GM23248 (cell line): ENCODE results near the gene PARP8. TPM values are rescaled to one million over a fixed set of nuclear protein-coding genes. Genes with fewer than 3 reads are reported as not detected.
"Not testable (repeated sequence)": the region's sequence is repeated elsewhere in the genome, so short reads cannot be mapped to it uniquely, and the experiment has no call there.

Experiments
- DNase-seq: peaks from one replicate; pipeline ENCODE4 v3.0.0-alpha.2; 2015
- H2AFZ ChIP-seq: fragments of 200-600 bp; sonication (generic); 2 replicates; pipeline ENCODE4 v1.6.1; 2016; ENCODE audit warnings: antibody characterized with exemption
- H3F3A ChIP-seq: fragments of 200-600 bp; sonication (generic); 2 replicates; pipeline ENCODE4 v1.6.1; 2016; ENCODE audit warnings: mild to moderate bottlenecking, antibody characterized with exemption, mixed run types; ENCODE audit not compliant: insufficient read depth
- H3K27ac ChIP-seq: fragments of 200-600 bp; sonication (generic); 2 replicates; pipeline ENCODE4 v1.5.1; 2016; ENCODE audit warnings: mild to moderate bottlenecking
- H3K27me3 ChIP-seq: fragments of 200-600 bp; sonication (generic); replicated peaks from 2 replicates; pipeline ENCODE4 v1.6.1; 2016; ENCODE audit warnings: mild to moderate bottlenecking; ENCODE audit not compliant: insufficient read depth
- H3K36me3 ChIP-seq: fragments of 200-600 bp; sonication (generic); 2 replicates; pipeline ENCODE4 v1.6.1; 2016; ENCODE audit warnings: low read depth, mild to moderate bottlenecking
- H3K4me1 ChIP-seq: fragments of 200-600 bp; sonication (generic); 2 replicates; pipeline ENCODE4 v1.6.1; 2016; ENCODE audit warnings: mild to moderate bottlenecking; ENCODE audit not compliant: insufficient read depth
- H3K4me2 ChIP-seq: fragments of 200-600 bp; sonication (generic); one replicate; pipeline ENCODE4 v1.6.1; 2016; ENCODE audit warnings: mild to moderate bottlenecking; ENCODE audit not compliant: unreplicated experiment
- H3K4me3 ChIP-seq: fragments of 200-600 bp; sonication (generic); 2 replicates; pipeline ENCODE4 v1.5.1; 2016; ENCODE audit warnings: mild to moderate bottlenecking
- H3K79me2 ChIP-seq: fragments of 200-600 bp; sonication (generic); 2 replicates; pipeline ENCODE4 v1.6.1; 2016; ENCODE audit warnings: mild to moderate bottlenecking; ENCODE audit not compliant: insufficient read depth
- H3K9ac ChIP-seq: fragments of 200-600 bp; sonication (generic); 2 replicates; pipeline ENCODE4 v1.6.1; 2016; ENCODE audit warnings: mild to moderate bottlenecking
- H3K9me2 ChIP-seq: fragments of 200-600 bp; sonication (generic); 2 replicates; pipeline ENCODE4 v1.6.1; 2016; ENCODE audit warnings: mixed run types, mild to moderate bottlenecking, moderate library complexity; ENCODE audit not compliant: insufficient read depth
- H3K9me3 ChIP-seq: fragments of 200-600 bp; sonication (generic); one replicate; pipeline ENCODE4 v1.6.1; 2017; ENCODE audit warnings: low read depth
- H4K20me1 ChIP-seq: fragments of 200-600 bp; sonication (generic); 2 replicates; pipeline ENCODE4 v1.6.0; 2016; ENCODE audit not compliant: insufficient read depth
- EZH2 ChIP-seq: fragments of 200-600 bp; sonication (generic); IDR thresholded peaks from 2 replicates; pipeline ENCODE4 v1.6.1; 2018; ENCODE audit warnings: antibody characterized with exemption, mild to moderate bottlenecking; ENCODE audit not compliant: insufficient read depth, poor library complexity, severe bottlenecking
- EZH2phosphoT487 ChIP-seq: fragments of 200-600 bp; sonication (generic); IDR thresholded peaks from 2 replicates; pipeline ENCODE4 v1.6.1; 2018; ENCODE audit warnings: antibody characterized with exemption, moderate library complexity, mild to moderate bottlenecking, low read depth; ENCODE audit not compliant: insufficient read depth
- WGBS, 2 experiments: methylation state at CpG; one replicate each; pipeline ENCODE4 v1.1.6; 2015 to 2017; ENCODE audit warnings: low lambda C conversion rate in 2 of 2, low coverage in 1 of 2; ENCODE audit errors: missing lambda C conversion rate in 2 of 2; 5-methylcytosine and 5-hydroxymethylcytosine counted together
- in situ Hi-C: fragments of 300-500 bp; cut with MboI; formaldehyde crosslinking; loops from 2 replicates; pipeline ENCODE4 v1.15.0; 2020
- polyA plus RNA-seq: library from polyadenylated mRNA; unstranded; fragments of >200 nt; fragmentation: Nextera tagmentation; extraction: Ambion mirVana; gene quantifications from 2 replicates; pipeline ENCODE4 v1.2.1, GENCODE V29; 2016
- total RNA-seq: library from RNA; depleted of rRNA; stranded (reverse); fragments of >200 nt; shearing (Covaris generic); gene quantifications from 2 replicates; pipeline ENCODE4 v1.2.3, GENCODE V29; 2014

The PARP8 gene
- total and polyA plus RNA-seq, 2 experiments from 2014 or later: 1.1 to 2.5 TPM

GRCh38 chr5:50694027-50694590 is 27.7 kb downstream of the PARP8 start:
- Histone ChIP-seq H3K4me2 (no peak overlapping the region), H2AFZ (no peak overlapping the region), H3K27me3 (no peaks in the 10 kb centered on the region), H3K79me2 (no peaks in the 10 kb centered on the region), H3K27ac (no peak overlapping the region), H3K4me3 (no peak overlapping the region), H3K36me3 (no peaks in the 10 kb centered on the region), H3K4me1 (no peaks in the 10 kb centered on the region), H3K9me2 (no peaks in the 10 kb centered on the region), H4K20me1 (no peaks in the 10 kb centered on the region), H3K9me3 (no peaks in the 10 kb centered on the region), H3F3A (no peaks in the 10 kb centered on the region), H3K9ac (no peak overlapping the region)
- in situ Hi-C loops: no loop called here
- TF ChIP-seq EZH2 (no peak), EZH2phosphoT487 (no peak)
- peak; percentile 7 for DNase-seq

GRCh38 chr5:50694626-50695025 is 28.2 kb downstream of the PARP8 start:
- DNase-seq, H3K79me2 ChIP-seq, H3K9ac ChIP-seq, H4K20me1 ChIP-seq, in situ Hi-C loops, H3K4me2 ChIP-seq, H3K9me2 ChIP-seq, H3K27me3 ChIP-seq, H3F3A ChIP-seq, H2AFZ ChIP-seq, H3K4me3 ChIP-seq, H3K27ac ChIP-seq, H3K36me3 ChIP-seq, H3K9me3 ChIP-seq, H3K4me1 ChIP-seq: not testable (repeated sequence)
- WGBS, 2 experiments: 70 to 73% methylated on average over 4 of the region's 4 CpGs

- TF ChIP-seq EZH2phosphoT487 (no peak), EZH2 (no peak)
- no peaks in the 10 kb centered on the region for H3K4me1 ChIP-seq
- no peak for DNase-seq
- no peaks in the 10 kb centered on the region for H3K36me3 ChIP-seq
- H3K4me3 ChIP-seq: no peak overlapping the region
- H3K27ac ChIP-seq: no peak overlapping the region
- H3K79me2 ChIP-seq: no peaks in the 10 kb centered on the region
- H3K27me3 ChIP-seq: no peaks in the 10 kb centered on the region
- H2AFZ ChIP-seq: no peak overlapping the region
- in situ Hi-C loops: no loop called here
- H3K9me2 ChIP-seq: no peaks in the 10 kb centered on the region
- H3K4me2 ChIP-seq: no peak overlapping the region
- no peaks in the 10 kb centered on the region for H3K9me3 ChIP-seq
- no peak overlapping the region for H3K9ac ChIP-seq
- no peaks in the 10 kb centered on the region for H4K20me1 ChIP-seq
- H3F3A ChIP-seq: no peaks in the 10 kb centered on the region
- WGBS, 2 experiments: 82 to 85% methylated on average over 1 of the region's 1 CpG
Observed at GRCh38 chr5:50697739-50698138, 31.3 kb downstream of the PARP8 start.

GRCh38 chr5:50699737-50700136 is 33.3 kb downstream of the PARP8 start:
- H4K20me1 ChIP-seq: no peaks in the 10 kb centered on the region
- no peak overlapping the region for H3K27ac ChIP-seq
- H3K79me2 ChIP-seq: no peaks in the 10 kb centered on the region
- H3K9ac ChIP-seq: no peak overlapping the region
- no peaks in the 10 kb centered on the region for H3F3A ChIP-seq
- no peaks in the 10 kb centered on the region for H3K27me3 ChIP-seq
- no peak overlapping the region for H3K4me2 ChIP-seq
- peak; percentile 8 for DNase-seq
- no peak overlapping the region for H3K4me3 ChIP-seq
- H3K4me1 ChIP-seq: no peaks in the 10 kb centered on the region
- no peaks in the 10 kb centered on the region for H3K9me2 ChIP-seq
- in situ Hi-C loops: no loop called here
- no peak for TF ChIP-seq EZH2
- TF ChIP-seq EZH2phosphoT487: no peak
- no peaks in the 10 kb centered on the region for H3K9me3 ChIP-seq
- H2AFZ ChIP-seq: no peak overlapping the region
- WGBS, 2 experiments: 75 to 85% methylated on average over 2 of the region's 2 CpGs
- no peaks in the 10 kb centered on the region for H3K36me3 ChIP-seq

GRCh38 chr5:50700706-50701105 is 34.3 kb downstream of the PARP8 start:
- Histone ChIP-seq H3K4me2 (no peak overlapping the region), H3K27ac (no peak overlapping the region), H3K36me3 (no peaks in the 10 kb centered on the region), H3K27me3 (no peaks in the 10 kb centered on the region), H3K9me3 (no peaks in the 10 kb centered on the region), H3F3A (no peaks in the 10 kb centered on the region), H3K9me2 (no peaks in the 10 kb centered on the region), H3K9ac (no peak overlapping the region), H3K4me3 (no peak overlapping the region), H2AFZ (no peak overlapping the region), H3K4me1 (no peaks in the 10 kb centered on the region), H3K79me2 (no peaks in the 10 kb centered on the region), H4K20me1 (no peaks in the 10 kb centered on the region)
- WGBS, 2 experiments: 79 to 82% methylated on average over 4 of the region's 4 CpGs
- in situ Hi-C loops: no loop called here
- TF ChIP-seq EZH2phosphoT487 (no peak), EZH2 (no peak)
- DNase-seq: no peak
